GM12873 (cell line): Measurements from ENCODE around the gene FANK1.

Experiments used
- CTCF ChIP-seq: IDR thresholded peaks from 2 replicates; pipeline ENCODE4 v1.5.1; 2012; ENCODE audit warnings: low read depth, mild to moderate bottlenecking, moderate library complexity, low read length, control low read depth; ENCODE audit not compliant: insufficient read depth; ENCODE audit errors: missing control alignments

FANK1 gene

GRCh38 chr10:125911990-125912389 is 15.6 kb downstream of the FANK1 start:
- no peak for TF ChIP-seq CTCF

- TF ChIP-seq CTCF, result no peak
Measured at GRCh38 chr10:125916977-125917376, 20.6 kb downstream of the FANK1 start.

- TF ChIP-seq CTCF, result no peak
Measured at GRCh38 chr10:125925262-125925834, 29.0 kb downstream of the FANK1 start.

- no peak for TF ChIP-seq CTCF
Measured at GRCh38 chr10:125926247-125926646, 29.9 kb downstream of the FANK1 start.

GRCh38 chr10:125928928-125929585 is 32.7 kb downstream of the FANK1 start:
- TF ChIP-seq CTCF, result no peak

GRCh38 chr10:125929618-125930017 is 33.3 kb downstream of the FANK1 start:
- TF ChIP-seq CTCF, result no peak

GRCh38 chr10:125933693-125934092 is 37.3 kb downstream of the FANK1 start:
- TF ChIP-seq CTCF, result no peak
